GM15510 (cell line): ENCODE data around the gene AMPH.

ENCODE experiments used
- POLR2A ChIP-seq: IDR thresholded peaks from 3 replicates; pipeline ENCODE4 v1.6.1; 2011; ENCODE audit warnings: borderline replicate concordance; ENCODE audit not compliant: insufficient read length; ENCODE audit errors: extremely low read depth

AMPH gene

DNA sequence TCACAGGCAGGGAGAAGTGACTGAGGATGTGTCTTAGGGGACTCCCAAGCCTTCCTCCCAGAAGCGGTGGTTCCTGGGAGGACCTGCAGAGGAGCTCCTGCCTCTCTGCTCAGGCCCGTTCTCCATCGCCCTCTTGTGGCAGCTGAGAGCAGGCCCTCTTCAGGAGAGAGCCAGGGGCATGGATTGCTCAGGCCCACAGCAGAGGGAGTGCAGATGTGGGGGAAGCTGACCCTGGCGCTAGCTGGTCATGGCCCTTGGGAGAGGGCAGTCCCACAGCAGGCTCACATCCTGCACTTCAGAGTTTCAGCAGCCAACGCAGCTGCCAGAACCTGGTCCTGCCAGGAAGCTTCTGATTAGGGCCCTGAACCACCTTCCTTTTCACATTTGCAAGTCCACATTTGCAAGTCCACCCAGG, 263.0 kb downstream of the AMPH start:
- no peak for TF ChIP-seq POLR2A

DNA sequence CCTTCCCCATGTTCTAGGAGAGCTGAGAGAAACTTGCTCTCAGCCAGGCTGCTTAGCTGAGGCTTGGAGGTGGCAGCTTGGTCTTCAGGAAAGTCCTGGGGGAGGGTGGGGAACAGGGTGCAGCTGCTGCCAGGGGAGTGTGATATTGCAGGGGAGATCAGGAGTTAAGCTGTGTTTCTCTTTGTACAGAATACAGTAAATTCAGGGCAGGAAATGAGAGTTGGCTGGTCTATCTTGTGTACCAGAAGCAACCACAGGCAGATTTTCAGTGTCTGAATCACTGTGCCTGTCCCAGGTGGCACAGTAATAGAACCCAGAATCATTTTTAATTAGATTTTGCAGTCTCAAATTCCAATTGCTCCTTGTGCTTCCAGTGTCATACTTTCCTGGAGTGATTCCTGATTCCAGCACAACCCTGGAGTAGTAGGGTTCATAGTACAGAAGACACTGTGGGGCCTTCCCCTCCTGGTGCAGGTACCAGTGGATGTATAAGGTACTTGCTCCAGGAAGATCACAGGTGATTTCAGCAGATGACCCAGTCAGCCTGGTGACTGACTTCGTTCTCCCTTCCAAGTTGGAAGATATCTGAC, 263.8 kb downstream of the AMPH start:
- no peak for TF ChIP-seq POLR2A

DNA sequence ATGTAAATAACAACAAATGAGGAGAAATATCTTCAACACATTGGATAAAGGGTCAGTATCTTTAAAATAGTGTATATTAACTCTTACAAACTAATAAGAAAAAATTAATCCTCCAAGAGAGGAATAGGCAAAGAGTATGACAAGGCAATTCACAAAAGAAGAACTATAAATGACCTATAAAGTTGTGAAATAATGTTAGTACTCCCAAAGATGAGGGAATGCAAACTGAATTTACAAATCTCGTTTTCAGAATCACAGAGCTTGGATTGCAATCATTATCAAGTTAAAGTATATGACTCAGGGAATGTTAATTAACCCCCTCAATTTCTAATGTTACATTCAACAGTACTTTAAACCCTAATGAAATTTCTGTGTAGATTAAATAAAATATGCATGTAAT, 270.4 kb downstream of the AMPH start:
- no peak for TF ChIP-seq POLR2A

DNA sequence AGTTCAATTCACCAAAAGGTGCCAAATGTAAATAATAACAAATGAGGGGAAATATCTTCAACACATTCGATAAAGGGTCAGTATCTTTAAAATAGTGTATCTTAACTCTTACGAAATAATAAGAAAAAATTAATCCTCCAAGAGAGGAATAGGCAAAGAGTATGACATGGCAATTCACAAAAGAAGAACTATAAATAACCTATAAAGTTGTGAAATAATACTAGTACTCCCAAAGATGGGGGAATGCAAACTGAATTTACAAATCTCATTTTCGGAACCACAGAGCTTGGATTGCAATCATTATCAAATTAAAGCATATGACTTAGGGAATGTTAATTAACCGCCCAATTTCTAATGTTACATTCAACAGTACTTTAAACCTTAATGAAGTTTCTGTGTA, 279.6 kb downstream of the AMPH start:
- TF ChIP-seq POLR2A, result no peak

DNA sequence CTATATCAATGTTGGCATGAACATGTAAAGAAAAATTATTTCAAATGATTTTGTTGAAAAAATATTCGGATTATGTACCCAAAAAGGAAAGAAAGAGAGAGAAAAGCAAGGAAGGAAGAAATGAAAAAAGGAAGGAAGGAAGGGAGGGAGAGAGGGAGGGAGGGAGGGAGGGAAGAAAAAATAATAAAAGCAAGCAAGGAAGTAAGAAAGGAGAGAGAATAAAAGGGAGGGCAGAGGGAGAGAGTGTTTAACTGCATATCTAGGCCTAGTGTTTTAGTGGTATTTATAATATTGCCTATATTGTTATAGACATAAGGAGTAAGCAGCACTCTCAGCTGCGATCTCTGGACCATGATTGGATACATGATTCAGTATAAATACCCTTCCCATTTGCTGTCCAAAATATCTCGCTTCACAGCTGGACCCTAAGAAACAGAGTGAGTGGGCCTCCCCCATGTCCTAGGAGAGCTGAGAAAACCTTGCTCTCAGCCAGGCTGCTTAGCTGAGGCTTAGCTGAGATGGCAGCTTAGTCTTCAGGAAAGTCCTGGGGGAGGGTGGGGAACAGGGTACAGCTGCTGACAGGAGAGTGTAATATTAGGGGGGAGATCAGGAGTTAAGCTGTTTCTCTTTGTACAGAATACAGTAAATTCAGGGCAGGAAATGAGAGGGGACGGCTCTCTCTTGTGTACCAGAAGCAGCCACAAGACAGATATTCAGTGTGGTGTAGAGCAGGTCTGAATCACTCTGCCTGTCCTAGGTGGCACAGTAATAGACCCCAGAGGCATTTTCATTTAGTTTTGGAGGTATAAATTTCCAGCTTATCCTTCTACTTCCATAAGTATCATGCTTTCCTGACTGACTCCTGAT, 291.0 kb downstream of the AMPH start:
- no peak for TF ChIP-seq POLR2A

DNA sequence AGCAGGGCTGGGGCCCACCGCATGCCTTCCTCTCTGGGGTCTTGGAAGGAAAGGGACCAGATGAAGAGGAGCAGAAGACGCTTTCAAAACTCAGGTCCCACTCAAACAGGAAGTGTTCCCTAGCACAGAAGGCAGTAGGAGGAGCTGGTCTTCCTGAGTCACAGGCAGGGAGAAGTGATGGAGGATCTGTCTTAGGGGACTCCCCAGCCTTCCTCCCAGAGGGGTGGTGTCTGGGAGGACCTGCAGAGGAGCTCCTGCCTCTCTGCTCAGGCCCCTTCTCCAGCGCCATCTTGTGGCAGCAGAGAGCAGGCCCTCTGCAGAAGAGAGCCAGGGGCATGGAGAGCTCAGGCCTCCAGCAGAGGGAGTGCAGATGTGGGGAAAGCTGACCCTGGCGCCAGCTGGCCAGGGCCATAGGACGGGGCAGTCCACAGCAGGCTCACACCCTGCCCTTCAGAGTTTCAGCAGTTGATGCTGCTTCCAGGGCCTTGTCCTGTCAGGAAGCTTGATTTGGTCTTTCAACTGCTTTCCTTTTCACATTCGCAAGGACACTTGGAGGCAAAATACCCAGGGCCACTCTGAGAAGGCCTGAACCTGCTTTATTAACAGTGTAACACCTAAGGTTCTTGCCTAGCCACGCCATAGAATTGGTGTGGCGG, 295.6 kb downstream of the AMPH start:
- no peak for TF ChIP-seq POLR2A

DNA sequence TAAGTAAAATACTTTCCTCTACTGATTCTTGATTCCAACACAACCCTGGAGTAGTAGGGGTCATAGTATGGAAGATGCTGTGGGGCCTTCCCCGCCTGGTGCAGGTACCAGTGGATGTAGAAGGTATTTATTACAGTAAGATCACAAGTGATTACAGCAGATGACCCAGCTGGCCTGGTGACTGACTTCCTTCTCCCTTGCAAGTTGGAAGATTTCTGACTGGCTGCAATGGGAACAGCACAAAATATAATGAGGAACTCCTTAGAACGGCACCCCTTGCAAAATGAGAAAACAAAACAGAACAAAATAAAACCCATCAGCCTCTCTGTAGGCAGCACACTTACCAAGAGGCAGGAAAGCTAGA, 296.1 kb downstream of the AMPH start:
- TF ChIP-seq POLR2A, result no peak

DNA sequence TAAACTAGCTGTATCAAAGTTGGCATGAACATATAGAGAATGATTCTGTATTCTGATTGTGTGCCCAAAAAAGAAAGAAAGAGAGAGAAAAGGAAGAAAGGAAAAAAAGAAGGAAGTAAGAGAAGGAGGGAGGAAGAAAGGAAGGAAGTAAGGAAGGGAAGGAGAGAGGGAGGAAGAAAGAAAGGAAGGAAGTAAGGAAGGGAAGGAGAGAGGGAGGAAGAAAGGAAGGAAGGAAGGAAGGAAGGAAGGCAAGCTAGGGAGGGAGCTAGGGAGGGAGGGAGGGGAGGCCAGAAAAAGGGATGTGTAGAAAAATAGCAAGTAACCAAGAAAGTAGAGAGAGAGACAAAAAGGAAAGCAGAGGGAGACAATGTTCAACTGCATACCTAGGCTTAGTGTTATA, 297.0 kb downstream of the AMPH start:
- TF ChIP-seq POLR2A, result no peak
